Subcutaneous abdominal adipose tissue (tissue), 5 donors: ENCODE results near the gene RAB21.

Experiments used
- H3K27ac ChIP-seq: one replicate; pipeline ENCODE4 v1.7.0; 2013; ENCODE audit warnings: low read depth, mild to moderate bottlenecking, inconsistent platforms, low read length, moderate library complexity
- H3K27me3 ChIP-seq, 5 donors: one replicate each; pipeline ENCODE4 v1.7.0; 2013; ENCODE audit warnings: low read length in 5 of 5, inconsistent platforms in 1 of 5; ENCODE audit not compliant: control insufficient read depth in 5 of 5, insufficient read depth in 4 of 5
- H3K36me3 ChIP-seq, 5 donors: one replicate each; pipeline ENCODE4 v1.7.0; 2013; ENCODE audit warnings: low read length in 5 of 5; ENCODE audit not compliant: control insufficient read depth in 5 of 5, insufficient read depth in 5 of 5
- H3K4me1 ChIP-seq, 5 donors: one replicate each; pipeline ENCODE4 v1.7.0; 2013; ENCODE audit warnings: low read length in 5 of 5, mild to moderate bottlenecking in 3 of 5, moderate library complexity in 1 of 5; ENCODE audit not compliant: control insufficient read depth in 5 of 5, insufficient read depth in 5 of 5
- H3K4me3 ChIP-seq, 5 donors: one replicate each; pipeline ENCODE4 v1.7.0; 2013; ENCODE audit warnings: low read length in 5 of 5, low read depth in 1 of 5
- H3K9ac ChIP-seq, 5 donors: one replicate each; pipeline ENCODE4 v1.7.0; 2013; ENCODE audit warnings: low read length in 5 of 5, mild to moderate bottlenecking in 4 of 5, moderate library complexity in 3 of 5
- H3K9me3 ChIP-seq, 5 donors: one replicate each; pipeline ENCODE4 v1.7.0; 2013; ENCODE audit warnings: low read length in 5 of 5; ENCODE audit not compliant: control insufficient read depth in 5 of 5
- donor health status: healthy.
- donor health status: healthy.
- donor health status: healthy.
- donor health status: healthy.
- donor health status: healthy.

RAB21 gene

GRCh38 chr12:71766202-71766601 lies 11.5 kb downstream of the RAB21 start:
- no peaks in the 10 kb centered on the region for H3K9me3 ChIP-seq
- no peaks in the 10 kb centered on the region for H3K27me3 ChIP-seq

GRCh38 chr12:71767183-71767582 lies 12.5 kb downstream of the RAB21 start:
- peaks cover 0 to 27% (median 9%) of the 10 kb centered on the region in 5 donors for H3K4me1 ChIP-seq
- H3K27ac ChIP-seq: no peak overlapping the region
- H3K27me3 ChIP-seq: no peaks in the 10 kb centered on the region
- no peak overlapping the region for H3K9ac ChIP-seq
- no peak overlapping the region for H3K4me3 ChIP-seq
- no peaks in the 10 kb centered on the region for H3K9me3 ChIP-seq
- H3K36me3 ChIP-seq: peaks cover 2 to 13% (median 9%) of the 10 kb centered on the region in 5 donors

More at GRCh38 chr12:71766202-71766601, 11.5 kb downstream of the RAB21 start:
- Histone ChIP-seq H3K4me1 (peaks cover 0 to 21% (median 9%) of the 10 kb centered on the region in 5 donors), H3K4me3 (no peak overlapping the region), H3K36me3 (peaks cover 0 to 9% (median 2%) of the 10 kb centered on the region in 5 donors), H3K27ac (no peak overlapping the region), H3K9ac (no peak overlapping the region)

- peaks cover 6 to 26% (median 16%) of the 10 kb centered on the region in 5 donors for H3K36me3 ChIP-seq
- H3K27me3 ChIP-seq: no peaks in the 10 kb centered on the region
- H3K27ac ChIP-seq: no peak overlapping the region
- H3K4me1 ChIP-seq: peaks cover 0 to 22% (median 5%) of the 10 kb centered on the region in 5 donors
- no peak overlapping the region for H3K9ac ChIP-seq
- no peak overlapping the region for H3K4me3 ChIP-seq
- H3K9me3 ChIP-seq: no peaks in the 10 kb centered on the region
Observed at GRCh38 chr12:71768900-71769299, 14.2 kb downstream of the RAB21 start.

GRCh38 chr12:71771069-71771468 lies 16.4 kb downstream of the RAB21 start:
- H3K9me3 ChIP-seq: no peaks in the 10 kb centered on the region
- no peak overlapping the region for H3K4me3 ChIP-seq
- peaks cover 6 to 33% (median 16%) of the 10 kb centered on the region in 5 donors for H3K36me3 ChIP-seq
- no peak overlapping the region for H3K9ac ChIP-seq
- H3K27ac ChIP-seq: no peak overlapping the region
- peaks cover 0 to 22% (median 4%) of the 10 kb centered on the region in 5 donors for H3K4me1 ChIP-seq
- H3K27me3 ChIP-seq: no peaks in the 10 kb centered on the region

- Histone ChIP-seq H3K9ac (no peak overlapping the region), H3K9me3 (no peaks in the 10 kb centered on the region), H3K36me3 (peaks cover 6 to 36% (median 16%) of the 10 kb centered on the region in 5 donors), H3K27ac (no peak overlapping the region), H3K27me3 (no peaks in the 10 kb centered on the region), H3K4me3 (no peak overlapping the region), H3K4me1 (peaks cover 0 to 22% (median 4%) of the 10 kb centered on the region in 5 donors)
Observed at GRCh38 chr12:71772735-71773134, 18.1 kb downstream of the RAB21 start.

GRCh38 chr12:71780237-71780822 lies 25.7 kb downstream of the RAB21 start:
- Histone ChIP-seq H3K27ac (no peak overlapping the region), H3K4me1 (peaks cover 2 to 12% (median 6%) of the 10 kb centered on the region in 5 donors), H3K9me3 (no peaks in the 10 kb centered on the region), H3K36me3 (peaks cover 8 to 31% (median 12%) of the 10 kb centered on the region in 5 donors), H3K9ac (peak overlapping the region in 1 of 5 donors; percentile 57), H3K27me3 (no peaks in the 10 kb centered on the region), H3K4me3 (no peak overlapping the region)

GRCh38 chr12:71782017-71782416 lies 27.4 kb downstream of the RAB21 start:
- no peaks in the 10 kb centered on the region for H3K9me3 ChIP-seq
- H3K36me3 ChIP-seq: peaks cover 17 to 44% (median 26%) of the 10 kb centered on the region in 5 donors
- H3K9ac ChIP-seq: no peak overlapping the region
- H3K4me1 ChIP-seq: peaks cover 2 to 10% (median 9%) of the 10 kb centered on the region in 5 donors
- H3K4me3 ChIP-seq: no peak overlapping the region
- H3K27ac ChIP-seq: no peak overlapping the region
- H3K27me3 ChIP-seq: no peaks in the 10 kb centered on the region

GRCh38 chr12:71786829-71787228 lies 32.2 kb downstream of the RAB21 start:
- Histone ChIP-seq H3K27me3 (no peaks in the 10 kb centered on the region), H3K9ac (no peak overlapping the region), H3K4me1 (peaks cover 0 to 8% (median 0%) of the 10 kb centered on the region in 5 donors), H3K27ac (no peak overlapping the region), H3K36me3 (peaks cover 12 to 35% (median 30%) of the 10 kb centered on the region in 5 donors), H3K4me3 (no peak overlapping the region), H3K9me3 (no peaks in the 10 kb centered on the region)

GRCh38 chr12:71787580-71787979 lies 32.9 kb downstream of the RAB21 start:
- Histone ChIP-seq H3K4me3 (no peak overlapping the region), H3K27me3 (no peaks in the 10 kb centered on the region), H3K27ac (no peak overlapping the region), H3K9me3 (no peaks in the 10 kb centered on the region), H3K4me1 (peaks cover 0 to 8% (median 0%) of the 10 kb centered on the region in 5 donors), H3K36me3 (peaks cover 12 to 35% (median 29%) of the 10 kb centered on the region in 5 donors), H3K9ac (no peak overlapping the region)

- Histone ChIP-seq H3K4me1 (peaks cover 0 to 8% (median 0%) of the 10 kb centered on the region in 5 donors), H3K9ac (no peak overlapping the region), H3K9me3 (no peaks in the 10 kb centered on the region), H3K27ac (no peak overlapping the region), H3K4me3 (no peak overlapping the region), H3K27me3 (no peaks in the 10 kb centered on the region), H3K36me3 (peaks cover 8 to 23% (median 17%) of the 10 kb centered on the region in 5 donors)
Observed at GRCh38 chr12:71790331-71790730, 35.7 kb downstream of the RAB21 start.
